B cell (primary cell): ENCODE data around the gene SEMA6A. TPM values are rescaled to one million over a fixed set of nuclear protein-coding genes. Genes with fewer than 3 reads are reported as not detected.

ENCODE experiments used
- ATAC-seq: fragments of 200-7000 bp; cut with Tn5 transposase; one replicate; pipeline ENCODE4 v1.10.0; 2021; ENCODE audit warnings: low read depth, mild to moderate bottlenecking, moderate number of reproducible peaks, moderate library complexity
- CTCF ChIA-PET: fragments of 350-600 bp; sonication (Branson Sonifier 250); formaldehyde crosslinking; loops from one replicate; lab custom pipeline; 2021; ENCODE audit warnings: antibody characterized with exemption, inconsistent platforms; lab: Charles Lee
- POLR2A ChIA-PET: fragments of 350-600 bp; sonication (Branson Sonifier 250); formaldehyde crosslinking; loops from one replicate; lab custom pipeline; 2021; ENCODE audit warnings: antibody characterized with exemption; lab: Charles Lee
- DNase-seq: peaks from one replicate; pipeline ENCODE4 v3.0.0; 2013
- H2AFZ ChIP-seq: 2 replicates; pipeline ENCODE4 v1.6.1; 2012; ENCODE audit warnings: mild to moderate bottlenecking, low read depth, low read length; ENCODE audit not compliant: insufficient read depth, poor library complexity, severe bottlenecking
- H3K27ac ChIP-seq, 2 donors: 1 replicate in 1 of 2; 2 replicates in 1 of 2; pipeline ENCODE4 v1.5.1; 2012 to 2013; ENCODE audit warnings: low read length in 2 of 2, mild to moderate bottlenecking in 2 of 2, moderate library complexity in 1 of 2
- H3K27me3 ChIP-seq, 4 experiments: fragments of 200-600 bp in 1 of 4; sonication (generic) in 1 of 4; replicated peaks in 1 of 4; 1 replicate in 2 of 4; 2 replicates in 2 of 4; pipeline versions ENCODE4 v1.6.1 to v1.7.0; 2013 to 2016; ENCODE audit warnings: low read length in 3 of 4, mild to moderate bottlenecking in 2 of 4, mixed read lengths in 1 of 4, moderate library complexity in 1 of 4; ENCODE audit not compliant: insufficient read depth in 4 of 4, control insufficient read depth in 3 of 4; ENCODE audit errors: control extremely low read depth in 1 of 4
- H3K36me3 ChIP-seq, 2 experiments: replicated peaks in 1 of 2; 1 replicate in 1 of 2; 2 replicates in 1 of 2; pipeline versions ENCODE4 v1.6.1 to v1.7.1; 2013; ENCODE audit warnings: low read length in 1 of 2; ENCODE audit not compliant: insufficient read depth in 2 of 2, control insufficient read depth in 1 of 2; ENCODE audit errors: control extremely low read depth in 1 of 2, extremely low read depth in 1 of 2
- H3K4me1 ChIP-seq, 2 donors: fragments of 200-600 bp in 1 of 2; sonication (generic) in 1 of 2; 1 replicate in 1 of 2; 2 replicates in 1 of 2; pipeline versions ENCODE4 v1.5.1 to v1.6.1; 2013 to 2017; ENCODE audit warnings: low read length in 2 of 2; ENCODE audit not compliant: control insufficient read depth in 2 of 2, insufficient read depth in 2 of 2
- H3K4me2 ChIP-seq: replicated peaks from 2 replicates; pipeline ENCODE3; 2012; ENCODE audit warnings: mild to moderate bottlenecking, low read depth, low read length; ENCODE audit not compliant: poor library complexity, severe bottlenecking
- H3K4me3 ChIP-seq, 5 experiments: fragments of 200-600 bp in 1 of 5; sonication (generic) in 1 of 5; 1 replicate in 3 of 5; 2 replicates in 2 of 5; pipeline versions ENCODE4 v1.5.1 to v1.7.0; 2011 to 2016; ENCODE audit warnings: low read length in 4 of 5, mild to moderate bottlenecking in 4 of 5, low read depth in 2 of 5, control low read depth in 1 of 5, moderate library complexity in 1 of 5; ENCODE audit not compliant: insufficient read depth in 1 of 5; ENCODE audit errors: control extremely low read depth in 1 of 5, extremely low read depth in 1 of 5
- H3K79me2 ChIP-seq: fragments of 200-600 bp; sonication (generic); one replicate; pipeline ENCODE4 v1.6.0; 2016; ENCODE audit warnings: low read length; ENCODE audit not compliant: control insufficient read depth, insufficient read depth
- H3K9ac ChIP-seq: fragments of 200-600 bp; sonication (generic); 2 replicates; pipeline ENCODE4 v1.6.1; 2017; ENCODE audit warnings: mild to moderate bottlenecking, low read length, moderate library complexity
- H3K9me3 ChIP-seq, 3 donors: one replicate each; pipeline versions ENCODE4 v1.6.1 to v1.7.1; 2013; ENCODE audit warnings: low read length in 2 of 3; ENCODE audit not compliant: control insufficient read depth in 2 of 3, insufficient read depth in 1 of 3; ENCODE audit errors: control extremely low read depth in 1 of 3
- H4K20me1 ChIP-seq: 2 replicates; pipeline ENCODE4 v1.6.0; 2012; ENCODE audit warnings: mild to moderate bottlenecking, low read length; ENCODE audit not compliant: insufficient read depth, control insufficient read depth, poor library complexity, severe bottlenecking
- H3K27ac Mint-ChIP-seq: one replicate; pipeline ENCODE4 v1.8.0; 2021; ENCODE audit warnings: mixed read lengths
- H3K27me3 Mint-ChIP-seq: one replicate; pipeline ENCODE4 v1.8.0; 2021; ENCODE audit warnings: mixed read lengths
- H3K4me1 Mint-ChIP-seq: one replicate; pipeline ENCODE4 v1.8.0; 2021; ENCODE audit warnings: mixed read lengths
- H3K4me3 Mint-ChIP-seq: one replicate; pipeline ENCODE4 v1.8.0; 2021; ENCODE audit warnings: mixed read lengths
- H3K9me3 Mint-ChIP-seq: one replicate; pipeline ENCODE4 v1.8.0; 2022; ENCODE audit warnings: mixed read lengths; ENCODE audit not compliant: insufficient read depth
- CTCF ChIP-seq: fragments of 200-600 bp; IDR thresholded peaks from one replicate; pipeline ENCODE4 v1.8.0; 2022; ENCODE audit warnings: antibody characterized with exemption, mild to moderate bottlenecking
- EZH2 ChIP-seq: IDR thresholded peaks from 2 replicates; pipeline ENCODE4 v1.6.1; 2012; ENCODE audit warnings: borderline replicate concordance, low read depth, mild to moderate bottlenecking, moderate library complexity, low read length; ENCODE audit not compliant: insufficient read depth, poor library complexity, severe bottlenecking
- WGBS: methylation state at CpG from one replicate; pipeline ENCODE4 v1.1.5; 2013; ENCODE audit warnings: missing lambda C conversion rate; ENCODE audit not compliant: insufficient coverage; 5-methylcytosine and 5-hydroxymethylcytosine counted together
- intact Hi-C: fragments of 100-400 bp; cut with micrococcal nuclease; formaldehyde crosslinking; loops from one replicate; pipeline ENCODE4 v1.10.0; 2022
- polyA plus RNA-seq: library from polyadenylated mRNA; depleted of rRNA; stranded (reverse); fragments of >200 nt; gene quantifications from 2 replicates; pipeline ENCODE4 v1.2.3, GENCODE V29; 2012
- total RNA-seq, 2 donors: library from RNA; stranded (reverse); fragments of 120-200 nt in 1 of 2; gene quantifications; 1 replicate in 1 of 2; 2 replicates in 1 of 2; pipeline versions ENCODE4 v1.2.3 to v1.2.4, GENCODE V29; 2013 to 2022

Gene SEMA6A
- total and polyA plus RNA-seq, 2 donors (not counting 1 experiment from before 2014, with no cell fraction given): 0.44 TPM; not detected in 1

- ChIA-PET POLR2A (no interaction called here), CTCF (no interaction called here)
- H3K79me2 ChIP-seq: no peaks in the 10 kb centered on the region
- no peaks in the 10 kb centered on the region for H4K20me1 ChIP-seq
- H3K9ac ChIP-seq: no peak overlapping the region
- TF ChIP-seq CTCF (no peak), EZH2 (no peak)
- H3K27ac Mint-ChIP-seq: no peak overlapping the region
- ATAC-seq (no peak), DNase-seq (no peak)
- H3K27ac ChIP-seq: no peak overlapping the region
- H3K27me3 Mint-ChIP-seq: no peaks in the 10 kb centered on the region
- H3K9me3 ChIP-seq: no peaks in the 10 kb centered on the region
- no peaks in the 10 kb centered on the region for H3K9me3 Mint-ChIP-seq
- no CpG with 5 or more reads among the region's 3 CpGs for WGBS
- no peak overlapping the region for H3K4me3 ChIP-seq
- H3K4me1 ChIP-seq: no peaks in the 10 kb centered on the region
- intact Hi-C loops: no loop called here
- H2AFZ ChIP-seq: no peak overlapping the region
- H3K36me3 ChIP-seq: no peaks in the 10 kb centered on the region
- no peaks in the 10 kb centered on the region for H3K4me1 Mint-ChIP-seq
- H3K4me2 ChIP-seq: no peak overlapping the region
- H3K4me3 Mint-ChIP-seq: no peak overlapping the region
- no peaks in the 10 kb centered on the region for H3K27me3 ChIP-seq
These were observed 41.7 kb downstream of the SEMA6A start for GRCh38 chr5:116532762-116533525.

GRCh38 chr5:116531635-116532034 is 43.0 kb downstream of the SEMA6A start:
- Histone ChIP-seq H3K27ac (no peak overlapping the region), H3K79me2 (no peaks in the 10 kb centered on the region), H3K4me1 (no peaks in the 10 kb centered on the region), H2AFZ (no peak overlapping the region), H3K4me3 (no peak overlapping the region), H4K20me1 (no peaks in the 10 kb centered on the region), H3K9me3 (no peaks in the 10 kb centered on the region), H3K4me2 (no peak overlapping the region), H3K27me3 (no peaks in the 10 kb centered on the region), H3K36me3 (no peaks in the 10 kb centered on the region), H3K9ac (no peak overlapping the region)
- H3K4me1 Mint-ChIP-seq: no peaks in the 10 kb centered on the region
- POLR2A ChIA-PET: no interaction called here
- no peak overlapping the region for H3K4me3 Mint-ChIP-seq
- intact Hi-C loops: no loop called here
- no peaks in the 10 kb centered on the region for H3K9me3 Mint-ChIP-seq
- TF ChIP-seq EZH2 (no peak), CTCF (no peak)
- DNase-seq: no peak
- ATAC-seq: no peak
- CTCF ChIA-PET: no interaction called here
- 83% methylated on average over 1 of the region's 1 CpG for WGBS
- H3K27me3 Mint-ChIP-seq: no peaks in the 10 kb centered on the region
- no peak overlapping the region for H3K27ac Mint-ChIP-seq
